GM06990 (cell line): ENCODE results near the gene CHST12.
A peak's percentile ranks its signal among the peaks of the same experiment; 100 is the strongest.

Source experiments
- DNase-seq: peaks from one replicate; pipeline ENCODE4 v3.0.0-alpha.2; 2011; ENCODE audit not compliant: insufficient read length; ENCODE audit errors: extremely low read depth
- H3K27me3 ChIP-seq: replicated peaks from 2 replicates; pipeline ENCODE4 v1.6.0; 2011; ENCODE audit warnings: low read length; ENCODE audit not compliant: control insufficient read depth, insufficient read depth
- H3K36me3 ChIP-seq: 2 replicates; pipeline ENCODE4 v1.5.1; 2011; ENCODE audit warnings: low read length; ENCODE audit not compliant: control insufficient read depth, insufficient read depth
- H3K4me3 ChIP-seq: replicated peaks from 2 replicates; pipeline ENCODE4 v1.5.1; 2011; ENCODE audit warnings: low read depth, mild to moderate bottlenecking, control low read depth, low read length
- TF ChIP-seq, protein P1 (sequence below): IDR thresholded peaks from 2 replicates; pipeline ENCODE4 v1.5.1; 2011; ENCODE audit warnings: low read length, control low read depth, mild to moderate bottlenecking, inconsistent platforms; ENCODE audit not compliant: insufficient read depth, poor library complexity, severe bottlenecking

Gene CHST12

DNA sequence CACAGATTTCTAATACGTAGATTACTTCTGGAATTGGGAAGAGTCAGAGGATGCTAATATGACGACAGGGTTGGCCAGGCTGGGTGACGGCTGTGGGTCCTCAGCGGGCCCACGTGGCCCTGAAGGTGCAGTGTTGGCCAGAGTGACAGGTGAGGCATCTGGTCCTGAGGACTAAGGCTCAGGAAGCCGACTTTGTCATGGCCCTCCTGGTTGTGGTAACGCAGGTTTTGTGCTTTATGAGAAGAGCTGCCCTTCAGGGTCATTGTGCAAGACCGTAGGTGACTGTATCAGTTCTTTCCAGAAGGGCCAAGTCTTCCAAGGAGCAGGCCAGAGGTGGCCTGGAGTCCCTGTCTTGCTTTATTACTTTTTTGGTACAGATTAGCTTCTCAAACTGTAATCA is 46.2 kb upstream of the CHST12 start:
- H3K36me3 ChIP-seq = peaks cover 12% of the 10 kb centered on the region
- TF ChIP-seq, protein P1, sequence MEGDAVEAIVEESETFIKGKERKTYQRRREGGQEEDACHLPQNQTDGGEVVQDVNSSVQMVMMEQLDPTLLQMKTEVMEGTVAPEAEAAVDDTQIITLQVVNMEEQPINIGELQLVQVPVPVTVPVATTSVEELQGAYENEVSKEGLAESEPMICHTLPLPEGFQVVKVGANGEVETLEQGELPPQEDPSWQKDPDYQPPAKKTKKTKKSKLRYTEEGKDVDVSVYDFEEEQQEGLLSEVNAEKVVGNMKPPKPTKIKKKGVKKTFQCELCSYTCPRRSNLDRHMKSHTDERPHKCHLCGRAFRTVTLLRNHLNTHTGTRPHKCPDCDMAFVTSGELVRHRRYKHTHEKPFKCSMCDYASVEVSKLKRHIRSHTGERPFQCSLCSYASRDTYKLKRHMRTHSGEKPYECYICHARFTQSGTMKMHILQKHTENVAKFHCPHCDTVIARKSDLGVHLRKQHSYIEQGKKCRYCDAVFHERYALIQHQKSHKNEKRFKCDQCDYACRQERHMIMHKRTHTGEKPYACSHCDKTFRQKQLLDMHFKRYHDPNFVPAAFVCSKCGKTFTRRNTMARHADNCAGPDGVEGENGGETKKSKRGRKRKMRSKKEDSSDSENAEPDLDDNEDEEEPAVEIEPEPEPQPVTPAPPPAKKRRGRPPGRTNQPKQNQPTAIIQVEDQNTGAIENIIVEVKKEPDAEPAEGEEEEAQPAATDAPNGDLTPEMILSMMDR = no peak
- DNase-seq = no peak
- no peaks in the 10 kb centered on the region for H3K27me3 ChIP-seq
- H3K4me3 ChIP-seq = peak overlapping the region; percentile 18

DNA sequence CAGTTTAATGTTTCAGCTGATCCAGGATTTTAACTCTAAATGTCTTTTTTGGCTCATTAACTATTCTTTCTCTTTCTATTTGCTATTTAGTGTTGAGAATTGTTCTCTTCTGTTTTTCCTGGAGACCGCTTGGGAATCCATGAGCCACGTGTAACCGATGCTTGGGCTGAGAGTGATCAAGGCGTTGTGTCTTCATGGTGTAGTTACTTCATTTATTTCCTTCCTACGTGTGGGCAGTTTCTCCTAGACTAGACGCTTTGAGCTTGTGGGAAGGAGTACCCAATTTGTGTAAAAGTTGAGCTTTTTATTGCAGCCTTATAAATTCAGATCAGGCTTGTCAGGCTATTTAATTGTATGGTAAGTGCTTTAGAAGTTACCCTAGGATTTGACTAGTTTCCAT is 45.8 kb upstream of the CHST12 start:
- TF ChIP-seq, protein P1 = no peak
- Histone ChIP-seq H3K27me3 (no peaks in the 10 kb centered on the region), H3K36me3 (peaks cover 15% of the 10 kb centered on the region), H3K4me3 (no peak overlapping the region)
- DNase-seq = no peak

GRCh38 chr7:2358968-2359527 is 44.4 kb upstream of the CHST12 start:
- no peak for DNase-seq
- Histone ChIP-seq H3K36me3 (peaks cover 21% of the 10 kb centered on the region), H3K4me3 (no peak overlapping the region), H3K27me3 (no peaks in the 10 kb centered on the region)
- TF ChIP-seq, protein P1 = no peak

DNA sequence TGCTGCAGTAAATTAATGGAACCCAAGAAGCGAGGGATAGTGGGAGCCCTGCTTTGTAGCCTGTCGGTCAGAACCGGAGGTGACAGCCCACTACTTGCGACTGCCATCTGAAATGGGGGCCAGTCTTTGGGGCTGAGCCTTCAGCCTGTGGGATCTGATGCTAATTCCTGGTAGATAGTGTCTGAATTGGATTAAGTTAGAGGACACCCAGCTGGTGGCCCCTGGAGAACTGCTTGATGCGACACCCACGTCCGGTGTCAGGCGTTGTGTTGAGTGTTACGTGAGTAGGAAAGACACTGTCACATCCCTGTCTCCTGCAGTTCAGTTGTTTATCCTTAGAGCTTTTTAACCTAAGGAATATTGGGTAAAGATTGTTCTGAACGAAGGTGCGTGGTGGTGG is 43.8 kb upstream of the CHST12 start:
- Histone ChIP-seq H3K4me3 (no peak overlapping the region), H3K27me3 (no peaks in the 10 kb centered on the region), H3K36me3 (peaks cover 24% of the 10 kb centered on the region)
- DNase-seq = no peak
- TF ChIP-seq, protein P1 = no peak

DNA sequence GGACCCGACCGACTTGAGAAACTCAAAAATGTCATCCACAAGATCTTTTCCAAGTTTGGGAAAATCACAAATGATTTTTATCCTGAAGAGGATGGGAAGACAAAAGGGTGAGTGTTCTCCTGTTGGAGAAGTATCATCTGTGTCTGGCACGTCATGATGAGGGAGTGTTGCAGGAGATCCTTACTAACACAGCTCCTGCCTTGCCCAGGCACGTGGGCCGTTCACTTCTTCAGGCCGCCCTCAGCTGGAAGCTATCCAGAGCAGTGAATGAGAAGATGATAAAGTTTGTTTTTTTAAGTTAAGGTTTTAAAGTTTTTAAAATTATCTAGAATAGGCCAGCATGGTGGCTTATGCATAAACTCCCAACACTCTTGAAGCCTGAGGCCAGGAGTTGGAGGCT is 42.6 kb upstream of the CHST12 start:
- Histone ChIP-seq H3K36me3 (peaks cover 30% of the 10 kb centered on the region), H3K27me3 (no peaks in the 10 kb centered on the region), H3K4me3 (no peak overlapping the region)
- TF ChIP-seq, protein P1 = no peak
- DNase-seq = no peak

GRCh38 chr7:2362385-2363088 is 40.9 kb upstream of the CHST12 start:
- TF ChIP-seq, protein P1 = no peak
- H3K27me3 ChIP-seq = no peaks in the 10 kb centered on the region
- peaks cover 41% of the 10 kb centered on the region for H3K36me3 ChIP-seq
- DNase-seq = no peak
- no peak overlapping the region for H3K4me3 ChIP-seq
